Choroid plexus epithelial cell (primary cell): ENCODE measurements around the gene GINS3.

Experiments used
- DNase-seq: peaks from one replicate; pipeline ENCODE4 v3.0.0-alpha.2; 2010; ENCODE audit warnings: low read depth
- H3K4me3 ChIP-seq: 2 replicates; pipeline ENCODE4 v1.5.1; 2011; ENCODE audit warnings: low read depth, mild to moderate bottlenecking, control low read depth, low read length, moderate library complexity
- CTCF ChIP-seq: conservative IDR thresholded peaks from 2 replicates; pipeline ENCODE4 v1.5.1; 2011; ENCODE audit warnings: low read depth, mild to moderate bottlenecking, control low read depth, inconsistent platforms, low read length, moderate library complexity

GINS3 gene

GRCh38 chr16:58425245-58425644, 33.0 kb downstream of the GINS3 start:
- no peak overlapping the region for H3K4me3 ChIP-seq
- no peak for TF ChIP-seq CTCF

GRCh38 chr16:58425756-58426494, 33.7 kb downstream of the GINS3 start:
- no peak overlapping the region for H3K4me3 ChIP-seq
- TF ChIP-seq CTCF: no peak
- DNase-seq: no peak

More at GRCh38 chr16:58425245-58425644, 33.0 kb downstream of the GINS3 start:
- DNase-seq: no peak

- no peak for TF ChIP-seq CTCF
- H3K4me3 ChIP-seq: no peak overlapping the region
- no peak for DNase-seq
Observed at GRCh38 chr16:58426966-58427365, 34.7 kb downstream of the GINS3 start.

GRCh38 chr16:58428621-58429542, 36.6 kb downstream of the GINS3 start:
- H3K4me3 ChIP-seq: no peak overlapping the region
- no peak for TF ChIP-seq CTCF
- DNase-seq: no peak

GRCh38 chr16:58430718-58431117, 38.4 kb downstream of the GINS3 start:
- TF ChIP-seq CTCF: no peak

GRCh38 chr16:58433569-58433951, 41.3 kb downstream of the GINS3 start:
- no peak for TF ChIP-seq CTCF
- H3K4me3 ChIP-seq: no peak overlapping the region
- DNase-seq: no peak

More at GRCh38 chr16:58430718-58431117, 38.4 kb downstream of the GINS3 start:
- H3K4me3 ChIP-seq: no peak overlapping the region
- DNase-seq: no peak
